Measurements from ENCODE around the gene DYSF.

DYSF gene

GRCh38 chr2:71683666-71684065 lies 230.3 kb downstream of the DYSF start:
- no peak for DNase-seq

- no peak for DNase-seq
Observed at GRCh38 chr2:71684226-71685072, 231.1 kb downstream of the DYSF start.

- DNase-seq: no peak
Observed at GRCh38 chr2:71685073-71685848, 231.9 kb downstream of the DYSF start.

- DNase-seq: no peak
Observed at GRCh38 chr2:71685941-71686611, 232.7 kb downstream of the DYSF start.

GRCh38 chr2:71686781-71687180 lies 233.4 kb downstream of the DYSF start:
- no peak for DNase-seq

- no peak for DNase-seq
Observed at GRCh38 chr2:71687412-71687811, 234.1 kb downstream of the DYSF start.

- no peak for DNase-seq
Observed at GRCh38 chr2:71688530-71688929, 235.2 kb downstream of the DYSF start.

- no peak for DNase-seq
Observed at GRCh38 chr2:71689393-71689792, 236.0 kb downstream of the DYSF start.

- no peak for DNase-seq
Observed at GRCh38 chr2:71689968-71690834, 236.8 kb downstream of the DYSF start.

GRCh38 chr2:71690876-71691475 lies 237.6 kb downstream of the DYSF start:
- no peak for DNase-seq

- no peak for DNase-seq
Observed at GRCh38 chr2:71691747-71692441, 238.5 kb downstream of the DYSF start.

- DNase-seq: no peak
Observed at GRCh38 chr2:71692621-71693277, 239.4 kb downstream of the DYSF start.

GRCh38 chr2:71693286-71694270 lies 240.2 kb downstream of the DYSF start:
- no peak for DNase-seq

GRCh38 chr2:71694501-71695234 lies 241.3 kb downstream of the DYSF start:
- no peak for DNase-seq

GRCh38 chr2:71695235-71696120 lies 242.1 kb downstream of the DYSF start:
- DNase-seq: no peak

GRCh38 chr2:71696381-71696780 lies 243.0 kb downstream of the DYSF start:
- DNase-seq: no peak

GRCh38 chr2:71697106-71698004 lies 244.0 kb downstream of the DYSF start:
- DNase-seq: no peak
